Urothelium cell line (cell line): ENCODE measurements around the gene DHX30.
"Not testable (repeated sequence)": the region's sequence is repeated elsewhere in the genome, so short reads cannot be mapped to it uniquely, and the experiment has no call there.

ENCODE experiments used
- DNase-seq: peaks from one replicate; pipeline ENCODE4 v3.0.0; 2011; ENCODE audit warnings: low spot score, mixed read lengths
- FAIRE-seq: peaks from 2 replicates; lab custom pipeline; 2011; peaks lifted over from hg19 to GRCh38; lab: Jason Lieb, UNC

Gene DHX30

GRCh38 chr3:47799733-47800132 lies 3.2 kb upstream of the DHX30 start:
- DNase-seq = no peak
- FAIRE-seq = no peak

DNA sequence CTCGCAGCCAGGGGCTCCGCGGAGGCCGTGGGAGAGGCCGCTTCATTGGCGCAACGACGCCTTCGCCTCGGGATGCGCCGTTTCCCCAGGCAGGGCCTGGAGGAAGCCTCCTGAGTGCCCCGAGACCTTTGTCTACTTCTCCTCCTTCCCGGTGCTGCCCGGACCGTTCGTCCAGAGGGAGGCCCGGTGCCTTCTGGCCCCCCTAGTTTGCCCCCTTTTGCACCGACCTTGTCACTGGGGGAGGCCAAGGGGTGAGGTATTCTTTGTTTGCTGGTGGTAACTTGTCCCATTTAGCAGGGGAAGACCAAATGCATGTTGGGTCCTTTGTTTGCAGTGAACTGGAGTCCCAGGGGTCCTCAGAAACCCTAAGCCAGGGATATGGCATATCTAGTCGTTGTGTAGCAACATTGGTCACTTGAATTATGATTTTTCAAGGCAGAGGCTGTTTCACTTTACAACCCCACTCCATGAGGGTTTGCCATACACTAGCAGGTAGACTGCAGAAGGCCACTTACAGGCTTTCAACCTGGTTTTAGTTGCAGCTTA lies 615 bp downstream of the DHX30 start:
- DNase-seq (no peak), FAIRE-seq (no peak)

DNA sequence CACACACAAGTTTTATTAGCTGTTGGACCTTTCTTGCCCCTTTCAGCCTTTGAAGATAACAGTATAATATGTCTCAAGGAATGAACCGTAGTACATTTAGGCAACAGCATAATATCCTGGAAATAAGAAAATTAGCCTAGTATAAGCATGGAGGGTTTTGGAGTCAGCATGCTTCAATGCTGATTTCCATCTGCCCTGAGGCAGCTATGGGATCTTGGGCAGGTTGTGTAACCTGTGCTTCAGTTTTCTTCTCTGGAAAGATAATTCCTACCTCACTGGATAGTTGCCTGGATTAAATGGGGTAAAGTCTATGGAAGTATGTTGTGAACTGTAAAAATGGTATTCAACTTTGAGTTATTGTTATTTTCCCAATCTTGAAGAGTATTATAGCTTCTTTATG lies 1.6 kb downstream of the DHX30 start:
- DNase-seq (no peak), FAIRE-seq (no peak)

DNA sequence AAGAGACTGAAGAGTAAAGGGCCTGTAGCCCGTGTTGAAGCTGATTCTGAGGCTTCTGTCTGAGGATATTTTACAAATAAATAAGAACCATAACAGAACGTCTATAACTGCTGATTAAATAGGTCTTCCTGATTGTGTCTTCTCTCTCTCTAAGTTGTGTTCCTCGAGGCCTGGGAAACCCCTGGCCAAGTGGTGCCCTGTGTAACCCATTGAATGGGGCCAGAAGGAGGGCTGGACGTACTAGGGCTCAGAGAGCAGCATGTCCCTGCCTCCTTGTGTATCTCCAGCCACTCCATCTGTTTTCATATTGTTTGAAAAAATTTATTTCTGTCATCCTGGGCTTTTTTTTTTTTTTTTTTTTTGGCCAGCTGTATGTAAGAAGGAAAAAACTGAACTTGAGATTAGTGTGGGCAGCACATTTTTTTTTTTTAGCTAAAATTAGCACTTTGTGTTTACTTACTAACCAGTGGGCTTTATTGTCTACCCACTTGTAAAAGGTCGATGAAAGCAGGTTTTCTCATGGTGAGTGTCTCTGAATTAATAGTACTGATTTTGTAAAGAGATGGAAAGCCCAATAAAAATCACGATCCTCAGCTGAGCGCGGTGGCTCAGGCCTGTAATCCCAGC lies 10.7 kb downstream of the DHX30 start:
- FAIRE-seq (no peak), DNase-seq (no peak)

- FAIRE-seq (no peak), DNase-seq (no peak)
Observed at GRCh38 chr3:47817609-47818008, 14.7 kb downstream of the DHX30 start.

GRCh38 chr3:47824541-47825473 lies 21.9 kb downstream of the DHX30 start:
- DNase-seq = peak; percentile 97
- peak; percentile 9 for FAIRE-seq

GRCh38 chr3:47825590-47825989 lies 22.7 kb downstream of the DHX30 start:
- FAIRE-seq = no peak
- DNase-seq = no peak

GRCh38 chr3:47829482-47829881 lies 26.5 kb downstream of the DHX30 start:
- not testable (repeated sequence) for FAIRE-seq, DNase-seq

GRCh38 chr3:47836986-47837385 lies 34.0 kb downstream of the DHX30 start:
- DNase-seq = no peak
- no peak for FAIRE-seq

DNA sequence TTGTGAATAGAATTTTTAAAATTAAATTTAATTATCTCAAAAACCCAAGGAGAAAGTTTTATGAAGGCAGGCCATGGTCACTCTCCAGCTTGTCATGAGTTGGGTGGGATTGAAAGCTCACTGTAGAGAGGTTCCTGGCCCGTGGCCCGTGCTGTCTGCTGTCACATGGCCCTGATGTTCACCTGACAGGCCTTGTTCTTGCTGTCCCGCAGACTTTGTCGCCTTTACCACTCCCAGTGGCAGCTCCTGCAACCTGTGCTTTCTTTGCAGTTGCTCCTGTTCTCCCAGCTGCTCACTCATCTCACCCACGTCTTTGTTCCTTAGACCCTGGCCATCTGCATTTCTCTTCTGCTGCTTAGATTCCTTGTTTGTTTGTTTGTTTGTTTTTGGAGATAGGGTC lies 35.6 kb downstream of the DHX30 start:
- no peak for DNase-seq
- no peak for FAIRE-seq

- FAIRE-seq = no peak
- no peak for DNase-seq
Observed at GRCh38 chr3:47841786-47842349, 38.9 kb downstream of the DHX30 start.

GRCh38 chr3:47846186-47846879 lies 43.4 kb downstream of the DHX30 start:
- DNase-seq = no peak

DNA sequence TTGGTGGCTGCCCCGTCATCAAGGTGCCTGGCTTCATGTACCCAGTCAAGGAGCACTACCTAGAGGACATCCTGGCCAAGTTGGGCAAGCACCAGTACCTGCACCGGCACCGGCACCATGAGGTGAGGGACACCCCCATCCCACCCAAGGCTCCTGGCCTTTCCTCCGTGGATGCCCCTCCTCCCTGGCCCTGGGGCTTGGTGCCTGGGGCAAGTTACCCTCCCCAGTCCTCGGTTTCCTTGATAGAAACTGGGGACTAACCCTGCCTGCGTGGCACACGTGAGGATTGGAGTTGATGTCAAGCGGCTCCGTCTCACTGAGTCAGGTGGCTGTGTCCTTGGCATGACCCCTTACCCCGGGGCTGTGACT lies 43.9 kb downstream of the DHX30 start:
- FAIRE-seq = peak; percentile 27

More at GRCh38 chr3:47846186-47846879, 43.4 kb downstream of the DHX30 start:
- FAIRE-seq = no peak

DNA sequence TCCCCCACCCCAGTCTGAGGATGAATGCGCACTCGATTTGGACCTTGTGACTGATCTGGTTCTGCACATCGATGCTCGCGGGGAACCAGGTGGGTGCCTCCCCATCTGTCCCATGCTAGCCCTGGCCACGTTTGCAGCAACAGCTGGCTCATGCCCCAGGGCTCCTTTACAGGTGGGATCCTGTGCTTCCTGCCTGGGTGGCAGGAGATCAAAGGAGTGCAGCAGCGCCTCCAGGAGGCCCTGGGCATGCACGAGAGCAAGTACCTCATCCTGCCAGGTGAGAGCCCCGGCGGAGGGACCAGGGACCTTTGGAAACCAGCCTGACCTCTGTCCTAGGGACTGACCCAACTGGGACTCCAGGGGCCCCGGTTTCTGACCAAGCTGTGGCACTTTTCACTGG lies 44.3 kb downstream of the DHX30 start:
- FAIRE-seq (no peak), DNase-seq (no peak)

More for the DNA sequence above, 43.9 kb downstream of the DHX30 start:
- no peak for DNase-seq

DNA sequence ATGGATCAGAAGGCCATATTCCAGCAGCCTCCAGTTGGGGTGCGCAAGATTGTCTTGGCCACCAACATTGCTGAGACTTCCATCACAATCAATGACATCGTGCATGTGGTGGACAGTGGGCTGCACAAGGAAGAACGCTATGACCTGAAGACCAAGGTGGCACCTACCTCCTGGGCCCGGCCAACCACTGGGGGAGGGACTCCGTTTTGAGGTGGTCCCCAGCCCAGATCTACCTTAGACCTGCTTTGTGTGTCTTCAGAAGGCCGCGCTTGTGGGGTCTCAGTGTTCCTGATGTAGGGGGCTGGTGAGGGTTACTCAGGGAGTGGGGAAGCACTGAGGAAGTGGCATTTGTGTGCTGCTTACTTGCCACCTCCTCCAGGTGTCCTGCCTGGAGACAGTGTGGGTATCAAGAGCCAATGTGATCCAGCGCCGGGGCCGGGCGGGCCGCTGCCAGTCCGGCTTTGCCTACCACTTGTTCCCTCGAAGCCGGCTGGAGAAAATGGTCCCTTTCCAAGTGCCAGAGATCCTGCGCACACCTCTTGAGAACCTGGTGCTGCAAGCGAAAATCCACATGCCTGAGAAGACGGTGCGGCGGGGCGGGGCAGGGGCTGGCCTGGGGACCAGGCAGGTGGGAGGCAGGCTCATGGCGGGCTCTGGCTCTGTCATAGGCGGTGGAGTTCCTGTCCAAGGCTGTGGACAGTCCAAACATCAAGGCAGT lies 45.0 kb downstream of the DHX30 start:
- FAIRE-seq = no peak

GRCh38 chr3:47848599-47849117 lies 45.7 kb downstream of the DHX30 start:
- FAIRE-seq (no peak), DNase-seq (no peak)

More for the DNA sequence above, 45.0 kb downstream of the DHX30 start:
- no peak for DNase-seq

DNA sequence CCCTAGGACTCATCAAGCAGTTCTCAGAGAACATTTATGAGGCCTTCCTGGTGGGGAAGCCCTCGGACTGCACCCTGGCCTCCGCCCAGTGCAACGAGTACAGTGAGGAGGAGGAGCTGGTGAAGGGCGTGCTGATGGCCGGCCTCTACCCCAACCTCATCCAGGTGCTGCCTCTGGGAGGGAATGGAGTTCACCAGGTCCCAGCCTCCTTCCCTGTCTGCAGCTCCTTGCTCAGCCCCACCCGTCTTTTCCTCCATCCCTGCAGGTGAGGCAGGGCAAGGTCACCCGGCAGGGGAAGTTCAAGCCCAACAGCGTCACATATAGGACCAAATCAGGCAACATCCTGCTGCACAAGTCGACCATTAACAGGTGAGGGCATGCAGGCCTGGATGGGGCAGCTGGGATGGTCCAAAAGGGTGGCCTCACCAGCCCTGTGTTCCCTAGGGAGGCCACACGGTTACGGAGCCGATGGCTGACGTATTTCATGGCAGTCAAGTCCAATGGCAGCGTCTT lies 46.3 kb downstream of the DHX30 start:
- DNase-seq = no peak
- no peak for FAIRE-seq

DNA sequence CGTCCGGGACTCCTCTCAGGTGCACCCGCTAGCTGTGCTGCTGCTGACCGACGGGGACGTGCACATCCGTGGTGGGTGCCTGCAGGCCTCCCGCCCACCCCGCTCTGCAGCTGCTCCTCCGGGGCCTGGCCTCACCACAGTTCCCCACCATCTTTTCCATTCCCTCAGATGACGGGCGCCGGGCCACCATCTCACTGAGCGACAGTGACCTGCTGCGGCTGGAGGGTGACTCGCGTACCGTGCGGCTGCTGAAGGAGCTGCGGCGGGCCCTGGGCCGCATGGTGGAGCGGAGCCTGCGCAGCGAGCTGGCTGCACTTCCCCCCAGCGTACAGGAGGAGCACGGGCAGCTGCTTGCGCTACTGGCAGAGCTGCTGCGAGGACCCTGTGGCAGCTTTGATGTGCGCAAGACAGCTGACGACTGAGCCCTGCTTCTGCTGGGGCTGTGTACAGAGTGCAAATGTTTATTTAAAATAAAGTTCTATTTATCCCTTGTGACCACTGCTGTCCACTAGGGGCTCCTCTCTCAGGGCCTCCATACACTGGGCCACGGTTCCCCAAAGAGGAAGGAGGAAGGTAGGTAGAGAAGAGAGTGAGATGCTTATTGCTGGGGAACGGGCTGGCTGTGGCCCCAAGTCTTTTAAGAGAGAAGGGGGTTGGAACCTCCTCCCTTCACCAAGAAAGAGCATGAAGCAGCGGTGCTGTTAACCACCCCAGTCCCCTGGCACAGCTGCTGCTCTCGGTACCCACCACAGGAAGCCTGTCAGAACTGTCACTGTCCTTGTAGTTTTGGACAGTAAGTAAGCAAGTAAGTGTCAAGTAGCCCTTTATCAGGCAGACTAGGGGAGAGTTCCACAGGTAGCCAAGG lies 47.0 kb downstream of the DHX30 start:
- FAIRE-seq (no peak), DNase-seq (no peak)
